Upper lobe of left lung (tissue), 6 donors: Measurements from ENCODE around the gene SLC19A1. TPM values are rescaled to one million over a fixed set of nuclear protein-coding genes. Genes with fewer than 3 reads are reported as not detected.

Experiments used
- ATAC-seq, 2 donors: fragments of 200-7000 bp; cut with Tn5 transposase; one replicate each; pipeline ENCODE4 v1.9.1; 2022; ENCODE audit warnings: mild to moderate bottlenecking in 2 of 2, moderate library complexity in 2 of 2; ENCODE audit not compliant: low FRiP score in 2 of 2
- DNase-seq, 2 donors: peaks; one replicate each; pipeline ENCODE4 v3.0.0-alpha.2; 2019 to 2020
- H3K27ac ChIP-seq, 4 donors: fragments of 200-600 bp; sonication (generic); one replicate each; pipeline ENCODE4 v1.5.1; 2016 to 2019
- H3K27me3 ChIP-seq, 4 donors: fragments of 200-600 bp; sonication (generic); one replicate each; pipeline ENCODE4 v1.5.1; 2017 to 2019
- H3K36me3 ChIP-seq, 4 donors: fragments of 200-600 bp; sonication (generic); one replicate each; pipeline ENCODE4 v1.5.1; 2016 to 2019
- H3K4me1 ChIP-seq, 4 donors: fragments of 200-600 bp; sonication (generic); one replicate each; pipeline ENCODE4 v1.5.1; 2018 to 2019
- H3K4me3 ChIP-seq, 4 donors: fragments of 200-600 bp; sonication (generic); one replicate each; pipeline ENCODE4 v1.5.1; 2017 to 2019; ENCODE audit warnings: mild to moderate bottlenecking in 2 of 4, moderate library complexity in 1 of 4
- H3K9me3 ChIP-seq, 4 donors: fragments of 200-600 bp; sonication (generic); one replicate each; pipeline ENCODE4 v1.5.1; 2018 to 2019
- EP300 ChIP-seq, 4 donors: sonication (generic); formaldehyde crosslinking; IDR thresholded peaks; one replicate each; pipeline ENCODE4 v1.5.1; 2017; ENCODE audit warnings: antibody characterized with exemption in 4 of 4, control low read depth in 2 of 4
- POLR2A ChIP-seq, 4 donors: fragments of 450-650 bp; IDR thresholded peaks; one replicate each; pipeline ENCODE4 v1.5.1; 2016 to 2017; ENCODE audit warnings: antibody characterized with exemption in 4 of 4, mild to moderate bottlenecking in 2 of 4
- POLR2AphosphoS5 ChIP-seq, 2 donors: sonication (generic); formaldehyde crosslinking; IDR thresholded peaks; one replicate each; pipeline ENCODE4 v1.5.1; 2017; ENCODE audit warnings: antibody characterized with exemption in 2 of 2
- WGBS, 2 donors: methylation state at CpG; one replicate each; pipeline ENCODE4 v1.1.5; 2017 to 2018; 5-methylcytosine and 5-hydroxymethylcytosine counted together
- total RNA-seq, 6 donors: library from RNA; depleted of rRNA in 4 of 6; stranded (reverse); fragments of >200 nt in 4 of 6; gene quantifications; one replicate each; pipeline versions ENCODE4 v1.1.0 to v1.2.1, GENCODE V29; 2016 to 2021
- TF ChIP-seq, protein P1 (sequence below), 6 experiments: fragments of 450-650 bp in 4 of 6; fragments of 200-600 bp in 2 of 6; sonication (generic) in 2 of 6; IDR thresholded peaks; one replicate each; pipeline ENCODE4 v1.5.1; 2016 to 2019; ENCODE audit warnings: antibody characterized with exemption in 6 of 6
- donor health status: DM: no; HTN: no; CAD: no; lungs with moderate emphysema.
- donor health status: DM: no; HTN: yes; CAD: no; lungs with severe emphysema.

Gene SLC19A1
- total RNA-seq, 6 donors from 2014 or later: 36.4 to 75.6 (median 49.9) TPM

DNA sequence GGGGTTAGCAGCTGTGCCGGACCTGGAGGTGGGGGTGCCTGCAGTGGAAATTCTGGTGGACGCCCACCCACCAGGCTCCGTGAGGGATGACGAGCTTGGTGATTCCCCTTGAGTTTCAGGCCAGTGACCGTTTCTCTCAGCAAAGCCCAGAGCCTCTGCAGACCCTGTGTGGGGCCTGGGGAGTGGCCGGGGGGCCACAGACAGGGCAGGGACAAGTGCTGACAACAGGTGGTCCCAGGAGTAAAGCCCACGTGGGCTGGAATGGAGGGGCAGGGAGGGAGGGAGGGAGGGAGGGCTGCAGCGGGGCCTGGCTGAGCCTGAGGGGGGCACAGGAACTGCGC is 84.4 kb downstream of the SLC19A1 start:
- Histone ChIP-seq H3K4me3 (no peak overlapping the region), H3K27me3 (no peaks in the 10 kb centered on the region), H3K4me1 (peaks cover 6 to 31% (median 12%) of the 10 kb centered on the region in 4 donors), H3K27ac (no peak overlapping the region), H3K9me3 (peaks cover 0 to 14% (median 4%) of the 10 kb centered on the region in 4 donors), H3K36me3 (peaks cover 0 to 4% (median 0%) of the 10 kb centered on the region in 4 donors)
- ATAC-seq (no peak), DNase-seq (no peak)
- WGBS, 2 donors: 79 to 83% methylated on average over 3 to 7 of the region's 9 CpGs
- TF ChIP-seq, protein P1, sequence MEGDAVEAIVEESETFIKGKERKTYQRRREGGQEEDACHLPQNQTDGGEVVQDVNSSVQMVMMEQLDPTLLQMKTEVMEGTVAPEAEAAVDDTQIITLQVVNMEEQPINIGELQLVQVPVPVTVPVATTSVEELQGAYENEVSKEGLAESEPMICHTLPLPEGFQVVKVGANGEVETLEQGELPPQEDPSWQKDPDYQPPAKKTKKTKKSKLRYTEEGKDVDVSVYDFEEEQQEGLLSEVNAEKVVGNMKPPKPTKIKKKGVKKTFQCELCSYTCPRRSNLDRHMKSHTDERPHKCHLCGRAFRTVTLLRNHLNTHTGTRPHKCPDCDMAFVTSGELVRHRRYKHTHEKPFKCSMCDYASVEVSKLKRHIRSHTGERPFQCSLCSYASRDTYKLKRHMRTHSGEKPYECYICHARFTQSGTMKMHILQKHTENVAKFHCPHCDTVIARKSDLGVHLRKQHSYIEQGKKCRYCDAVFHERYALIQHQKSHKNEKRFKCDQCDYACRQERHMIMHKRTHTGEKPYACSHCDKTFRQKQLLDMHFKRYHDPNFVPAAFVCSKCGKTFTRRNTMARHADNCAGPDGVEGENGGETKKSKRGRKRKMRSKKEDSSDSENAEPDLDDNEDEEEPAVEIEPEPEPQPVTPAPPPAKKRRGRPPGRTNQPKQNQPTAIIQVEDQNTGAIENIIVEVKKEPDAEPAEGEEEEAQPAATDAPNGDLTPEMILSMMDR (IDR thresholded peaks at IDR 0.05): no peak
- TF ChIP-seq POLR2A (IDR thresholded peaks at IDR 0.05) (no peak), POLR2AphosphoS5 (IDR thresholded peaks at IDR 0.05) (no peak)

DNA sequence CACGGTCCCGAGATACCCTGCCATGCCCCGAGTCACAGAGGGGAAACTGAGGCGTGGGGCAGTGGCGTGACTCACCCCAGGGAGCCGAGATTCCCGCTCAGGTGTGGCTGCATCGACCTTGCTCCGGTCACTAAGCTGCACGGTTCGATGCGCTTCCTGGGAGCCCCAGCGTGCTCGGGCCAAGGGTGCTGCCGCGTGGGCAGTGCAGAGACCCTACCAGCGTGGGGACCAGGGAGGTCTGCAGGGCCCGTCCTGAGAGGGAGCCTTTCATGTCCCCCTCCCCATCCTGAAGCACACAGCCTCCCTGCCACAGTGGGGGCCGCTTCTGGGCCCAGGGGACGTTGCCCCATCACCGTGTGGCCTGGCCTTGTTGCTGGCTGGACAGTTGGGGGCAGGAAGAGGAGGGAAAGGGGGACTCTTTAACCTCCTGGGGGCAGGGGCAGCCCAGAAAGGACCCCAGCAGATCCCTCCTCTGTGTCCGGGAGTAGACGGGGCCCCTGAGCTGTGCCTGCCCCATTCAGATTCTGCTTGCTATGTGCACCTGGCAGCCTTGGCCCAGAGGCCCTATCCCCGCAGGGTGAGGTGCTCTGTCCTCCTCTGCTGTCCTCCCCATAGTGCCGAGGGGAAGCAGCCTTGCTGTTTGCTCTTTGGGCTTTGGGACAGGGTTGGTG is 84.9 kb downstream of the SLC19A1 start:
- Histone ChIP-seq H3K4me1 (peaks cover 6 to 31% (median 12%) of the 10 kb centered on the region in 4 donors), H3K27ac (no peak overlapping the region), H3K9me3 (peaks cover 0 to 12% (median 3%) of the 10 kb centered on the region in 4 donors), H3K36me3 (peaks cover 0 to 4% (median 0%) of the 10 kb centered on the region in 4 donors), H3K27me3 (no peaks in the 10 kb centered on the region), H3K4me3 (no peak overlapping the region)
- WGBS, 2 donors: 88 to 100% methylated on average over 1 to 25 of the region's 25 CpGs
- TF ChIP-seq, protein P1 (IDR thresholded peaks at IDR 0.05): no peak
- no peak for TF ChIP-seq EP300 (IDR thresholded peaks at IDR 0.05)
- TF ChIP-seq POLR2AphosphoS5 (IDR thresholded peaks at IDR 0.05): no peak
- no peak for TF ChIP-seq POLR2A (IDR thresholded peaks at IDR 0.05)
- DNase-seq (peak in 1 of 2 donors; percentile 62), ATAC-seq (no peak)

DNA sequence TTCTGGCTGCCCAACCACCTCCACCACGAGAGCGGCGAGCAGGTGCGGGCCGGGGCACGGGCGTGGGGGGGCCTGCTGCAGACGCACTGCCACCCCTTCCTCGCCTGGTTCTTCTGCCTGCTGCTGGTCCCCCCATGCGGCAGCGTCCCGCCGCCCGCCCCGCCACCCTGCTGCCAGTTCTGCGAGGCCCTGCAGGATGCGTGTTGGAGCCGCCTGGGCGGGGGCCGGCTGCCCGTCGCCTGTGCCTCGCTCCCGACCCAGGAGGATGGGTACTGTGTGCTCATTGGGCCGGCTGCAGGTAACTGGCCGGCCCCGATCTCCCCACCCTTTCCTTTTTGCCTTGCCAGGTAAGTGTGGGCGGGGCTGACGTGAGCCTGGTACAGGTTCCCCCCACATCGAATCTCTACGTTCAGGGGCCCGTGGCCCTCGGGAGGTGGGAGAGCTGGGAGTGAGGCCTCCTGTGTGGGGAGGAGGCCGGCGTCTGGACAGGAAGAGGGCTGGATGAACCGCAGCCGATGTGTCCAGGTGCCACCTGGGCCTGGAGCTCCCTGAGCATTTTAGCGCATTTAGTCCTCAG is 85.6 kb downstream of the SLC19A1 start:
- DNase-seq: no peak
- Histone ChIP-seq H3K9me3 (peaks cover 0 to 6% (median 2%) of the 10 kb centered on the region in 4 donors), H3K36me3 (peaks cover 0 to 4% (median 0%) of the 10 kb centered on the region in 4 donors), H3K27ac (no peak overlapping the region), H3K4me1 (peaks cover 6 to 31% (median 12%) of the 10 kb centered on the region in 4 donors), H3K27me3 (no peaks in the 10 kb centered on the region), H3K4me3 (peak overlapping the region in 1 of 4 donors; percentile 26)
- 93 to 94% methylated on average over 19 to 22 of the region's 38 CpGs for WGBS, 2 donors
- ATAC-seq: no peak
- TF ChIP-seq POLR2AphosphoS5 (IDR thresholded peaks at IDR 0.05) (no peak), EP300 (IDR thresholded peaks at IDR 0.05) (no peak), POLR2A (IDR thresholded peaks at IDR 0.05) (no peak)
- TF ChIP-seq, protein P1 (IDR thresholded peaks at IDR 0.05): no peak

DNA sequence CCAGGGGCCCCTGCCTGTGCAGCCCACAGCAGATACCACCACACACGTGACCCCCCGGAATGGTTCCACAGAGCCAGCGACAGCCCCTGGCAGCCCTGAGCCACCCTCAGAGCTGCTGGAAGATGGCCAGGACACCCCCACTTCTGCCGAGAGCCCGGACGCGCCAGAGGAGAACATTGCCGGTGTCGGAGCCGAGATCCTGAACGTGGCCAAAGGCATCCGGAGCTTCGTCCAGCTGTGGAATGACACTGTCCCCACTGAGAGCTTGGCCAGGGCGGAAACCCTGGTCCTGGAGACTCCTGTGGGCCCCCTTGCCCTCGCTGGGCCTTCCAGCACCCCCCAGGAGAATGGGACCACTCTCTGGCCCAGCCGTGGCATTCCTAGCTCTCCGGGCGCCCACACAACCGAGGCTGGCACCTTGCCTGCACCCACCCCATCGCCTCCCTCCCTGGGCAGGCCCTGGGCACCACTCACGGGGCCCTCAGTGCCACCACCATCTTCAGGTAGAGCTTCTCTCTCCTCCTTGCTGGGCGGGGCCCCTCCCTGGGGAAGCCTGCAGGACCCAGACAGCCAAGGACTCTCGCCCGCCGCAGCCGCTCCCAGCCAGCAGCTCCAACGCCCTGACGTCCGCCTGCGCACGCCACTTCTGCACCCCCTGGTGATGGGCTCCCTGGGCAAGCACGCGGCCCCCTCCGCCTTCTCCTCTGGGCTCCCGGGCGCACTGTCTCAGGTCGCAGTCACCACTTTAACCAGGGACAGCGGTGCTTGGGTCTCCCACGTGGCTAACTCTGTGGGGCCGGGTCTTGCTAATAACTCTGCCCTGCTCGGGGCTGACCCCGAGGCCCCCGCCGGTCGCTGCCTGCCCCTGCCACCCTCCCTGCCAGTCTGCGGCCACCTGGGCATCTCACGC is 86.3 kb downstream of the SLC19A1 start:
- Histone ChIP-seq H3K36me3 (peaks cover 0 to 4% (median 0%) of the 10 kb centered on the region in 4 donors), H3K9me3 (no peaks in the 10 kb centered on the region), H3K4me1 (peaks cover 6 to 31% (median 12%) of the 10 kb centered on the region in 4 donors), H3K27ac (peak overlapping the region in 2 of 4 donors; percentile 50 to 56), H3K27me3 (no peaks in the 10 kb centered on the region), H3K4me3 (peak overlapping the region in 3 of 4 donors; percentile 26 to 40 (median 32))
- WGBS, 2 donors: 76 to 86% methylated on average over 27 to 47 of the region's 47 CpGs
- TF ChIP-seq POLR2A (IDR thresholded peaks at IDR 0.05) (no peak), POLR2AphosphoS5 (IDR thresholded peaks at IDR 0.05) (no peak), EP300 (IDR thresholded peaks at IDR 0.05) (no peak)
- TF ChIP-seq, protein P1 (IDR thresholded peaks at IDR 0.05): no peak
- peak in 1 of 2 donors; percentile 83 for DNase-seq
- ATAC-seq: peak in 1 of 2 donors; percentile 28
